Measurements from ENCODE around the gene OLFM1. TPM values are rescaled to one million over a fixed set of nuclear protein-coding genes. Genes with fewer than 3 reads are reported as not detected.

Gene OLFM1
- total RNA-seq, 2 donors from 2014 or later: 11.0 to 23.2 TPM

- Histone ChIP-seq H3K27me3 (ENCODE audit: control insufficient read depth, insufficient read depth, low read length, poor library complexity, severe bottlenecking) (no peaks in the 10 kb centered on the region), H3K9me3 (ENCODE audit: control insufficient read depth, low read length) (no peaks in the 10 kb centered on the region), H3K4me1 (ENCODE audit: control insufficient read depth, insufficient read depth, low read length) (no peaks in the 10 kb centered on the region), H3K9ac (ENCODE audit: extremely low read depth, low read length, poor library complexity, severe bottlenecking) (no peak overlapping the region), H3K36me3 (ENCODE audit: control insufficient read depth, insufficient read depth, low read length) (no peaks in the 10 kb centered on the region), H3K27ac (ENCODE audit: low read depth, low read length) (no peak overlapping the region), H3K4me3 (ENCODE audit: low read length) (no peak overlapping the region)
- 89 to 93% methylated on average over 5 to 12 of the region's 12 CpGs for WGBS, 2 experiments (ENCODE audit: insufficient coverage in 1 of 2, insufficient read length in 1 of 2)
- H3K36me3 Mint-ChIP-seq (ENCODE audit: low read depth): peaks cover 18% of the 10 kb centered on the region
- H3K27ac Mint-ChIP-seq: no peak overlapping the region
- H3K4me3 Mint-ChIP-seq: no peak overlapping the region
- no peak for DNase-seq
- H3K4me1 Mint-ChIP-seq: no peaks in the 10 kb centered on the region
- H3K27me3 Mint-ChIP-seq (ENCODE audit: insufficient read depth): no peaks in the 10 kb centered on the region
- TF ChIP-seq, protein P1, sequence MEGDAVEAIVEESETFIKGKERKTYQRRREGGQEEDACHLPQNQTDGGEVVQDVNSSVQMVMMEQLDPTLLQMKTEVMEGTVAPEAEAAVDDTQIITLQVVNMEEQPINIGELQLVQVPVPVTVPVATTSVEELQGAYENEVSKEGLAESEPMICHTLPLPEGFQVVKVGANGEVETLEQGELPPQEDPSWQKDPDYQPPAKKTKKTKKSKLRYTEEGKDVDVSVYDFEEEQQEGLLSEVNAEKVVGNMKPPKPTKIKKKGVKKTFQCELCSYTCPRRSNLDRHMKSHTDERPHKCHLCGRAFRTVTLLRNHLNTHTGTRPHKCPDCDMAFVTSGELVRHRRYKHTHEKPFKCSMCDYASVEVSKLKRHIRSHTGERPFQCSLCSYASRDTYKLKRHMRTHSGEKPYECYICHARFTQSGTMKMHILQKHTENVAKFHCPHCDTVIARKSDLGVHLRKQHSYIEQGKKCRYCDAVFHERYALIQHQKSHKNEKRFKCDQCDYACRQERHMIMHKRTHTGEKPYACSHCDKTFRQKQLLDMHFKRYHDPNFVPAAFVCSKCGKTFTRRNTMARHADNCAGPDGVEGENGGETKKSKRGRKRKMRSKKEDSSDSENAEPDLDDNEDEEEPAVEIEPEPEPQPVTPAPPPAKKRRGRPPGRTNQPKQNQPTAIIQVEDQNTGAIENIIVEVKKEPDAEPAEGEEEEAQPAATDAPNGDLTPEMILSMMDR (conservative IDR thresholded peaks at IDR 0.05): no peak
- H3K9me3 Mint-ChIP-seq: peaks cover 9% of the 10 kb centered on the region
Observed at GRCh38 chr9:135122316-135122715, 34.8 kb downstream of the OLFM1 start.

DNA sequence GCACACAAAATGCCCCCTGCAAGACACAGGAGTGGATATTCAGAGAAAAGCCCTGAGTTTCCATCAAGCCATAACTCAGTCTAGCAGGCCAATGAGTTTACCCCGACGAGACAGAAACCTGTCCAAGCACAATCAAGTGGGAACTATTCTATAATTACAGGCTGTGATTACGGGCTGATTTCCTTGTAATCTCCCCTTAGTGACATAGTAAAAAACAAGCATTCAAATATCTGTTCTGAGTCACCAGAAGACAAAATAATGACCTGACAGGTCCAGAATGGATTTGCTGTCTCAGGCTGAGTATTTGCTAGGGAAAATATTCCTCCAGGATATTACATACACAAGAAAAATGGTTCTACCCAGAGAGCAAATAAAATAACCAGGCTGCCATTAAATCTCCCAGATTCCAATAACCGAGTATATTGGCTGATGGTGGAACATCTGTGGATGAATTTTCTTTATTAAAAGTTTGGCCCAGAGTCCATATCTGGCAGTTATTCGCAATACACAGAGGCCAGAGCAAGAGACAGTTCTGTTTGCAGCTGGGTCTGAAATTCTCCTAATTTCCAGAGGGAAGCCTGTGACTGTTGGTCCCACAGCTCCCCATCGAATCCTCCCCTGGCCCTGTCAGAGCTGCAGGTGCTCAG, 35.8 kb downstream of the OLFM1 start:
- H3K4me3 Mint-ChIP-seq: no peak overlapping the region
- peaks cover 18% of the 10 kb centered on the region for H3K36me3 Mint-ChIP-seq (ENCODE audit: low read depth)
- Histone ChIP-seq H3K36me3 (ENCODE audit: control insufficient read depth, insufficient read depth, low read length) (no peaks in the 10 kb centered on the region), H3K4me1 (ENCODE audit: control insufficient read depth, insufficient read depth, low read length) (no peaks in the 10 kb centered on the region), H3K9me3 (ENCODE audit: control insufficient read depth, low read length) (no peaks in the 10 kb centered on the region), H3K27ac (ENCODE audit: low read depth, low read length) (no peak overlapping the region), H3K4me3 (ENCODE audit: low read length) (no peak overlapping the region), H3K9ac (ENCODE audit: extremely low read depth, low read length, poor library complexity, severe bottlenecking) (no peak overlapping the region), H3K27me3 (ENCODE audit: control insufficient read depth, insufficient read depth, low read length, poor library complexity, severe bottlenecking) (no peaks in the 10 kb centered on the region)
- H3K4me1 Mint-ChIP-seq: peaks cover 5% of the 10 kb centered on the region
- H3K9me3 Mint-ChIP-seq: peaks cover 9% of the 10 kb centered on the region
- 90 to 93% methylated on average over 4 to 6 of the region's 6 CpGs for WGBS, 2 experiments (ENCODE audit: insufficient coverage in 1 of 2, insufficient read length in 1 of 2)
- DNase-seq: no peak
- TF ChIP-seq, protein P1 (conservative IDR thresholded peaks at IDR 0.05): no peak
- no peaks in the 10 kb centered on the region for H3K27me3 Mint-ChIP-seq (ENCODE audit: insufficient read depth)
- no peak overlapping the region for H3K27ac Mint-ChIP-seq

GRCh38 chr9:135123773-135124134, 36.3 kb downstream of the OLFM1 start:
- H3K4me3 ChIP-seq (ENCODE audit: low read length): no peak overlapping the region
- H3K4me1 Mint-ChIP-seq: peaks cover 5% of the 10 kb centered on the region
- TF ChIP-seq, protein P1 (conservative IDR thresholded peaks at IDR 0.05): no peak
- H3K27ac ChIP-seq (ENCODE audit: low read depth, low read length): no peak overlapping the region
- H3K4me1 ChIP-seq (ENCODE audit: control insufficient read depth, insufficient read depth, low read length): no peaks in the 10 kb centered on the region
- no peaks in the 10 kb centered on the region for H3K36me3 ChIP-seq (ENCODE audit: control insufficient read depth, insufficient read depth, low read length)
- H3K27ac Mint-ChIP-seq: no peak overlapping the region
- 96 to 98% methylated on average over 7 of the region's 7 CpGs for WGBS, 2 experiments (ENCODE audit: insufficient coverage in 1 of 2, insufficient read length in 1 of 2)
- H3K9me3 ChIP-seq (ENCODE audit: control insufficient read depth, low read length): no peaks in the 10 kb centered on the region
- peaks cover 18% of the 10 kb centered on the region for H3K36me3 Mint-ChIP-seq (ENCODE audit: low read depth)
- H3K9ac ChIP-seq (ENCODE audit: extremely low read depth, low read length, poor library complexity, severe bottlenecking): no peak overlapping the region
- no peak overlapping the region for H3K4me3 Mint-ChIP-seq
- no peaks in the 10 kb centered on the region for H3K27me3 Mint-ChIP-seq (ENCODE audit: insufficient read depth)
- no peaks in the 10 kb centered on the region for H3K27me3 ChIP-seq (ENCODE audit: control insufficient read depth, insufficient read depth, low read length, poor library complexity, severe bottlenecking)
- peaks cover 8% of the 10 kb centered on the region for H3K9me3 Mint-ChIP-seq
- no peak for DNase-seq
